ENCODE measurements around the gene TRMT6. TPM values are rescaled to one million over a fixed set of nuclear protein-coding genes. Genes with fewer than 3 reads are reported as not detected.

TRMT6 gene
- total RNA-seq, 1 experiment from 2014 or later: 16.2 TPM

DNA sequence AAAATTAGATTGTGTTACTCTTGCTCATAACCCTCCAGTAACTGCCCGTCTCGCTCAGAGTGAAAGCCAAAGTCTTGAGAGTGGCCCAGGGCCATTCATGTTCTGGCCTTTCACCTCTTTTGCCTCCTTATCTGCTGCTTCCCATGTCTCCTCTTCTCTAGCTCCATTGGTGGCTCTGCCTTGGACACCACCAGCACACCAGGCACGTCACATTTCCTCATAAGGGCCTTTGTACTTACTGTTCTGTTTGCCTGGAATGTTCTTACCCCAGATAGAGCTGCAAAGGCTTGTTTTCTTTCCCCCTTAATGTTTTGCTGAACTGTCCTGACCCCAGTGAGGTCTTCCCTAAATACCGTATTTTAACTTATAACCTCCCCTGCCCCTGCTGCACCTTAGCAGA is 29.5 kb upstream of the TRMT6 start:
- CTCF ChIA-PET: no interaction called here
- H3K9me3 ChIP-seq (ENCODE audit: insufficient read depth, low read depth): no peaks in the 10 kb centered on the region
- BruUV-seq (replicated peaks): no TSS peak
- DNase-seq: no peak
- no peak overlapping the region for H3K4me2 ChIP-seq
- no peaks in the 10 kb centered on the region for H3K79me2 ChIP-seq (ENCODE audit: low read depth)
- intact Hi-C loops (cut with micrococcal nuclease; ENCODE audit: unreplicated experiment): no loop called here
- no peak overlapping the region for H2AFZ ChIP-seq
- no peaks in the 10 kb centered on the region for H3K4me1 ChIP-seq (replicated peaks; ENCODE audit: insufficient read depth)
- POLR2A ChIA-PET (ENCODE audit: unreplicated experiment): no interaction called here
- 0 out of 2 replicates have a peak, but pooled peaks cover 3% of the 10 kb centered on the region for H3K36me3 ChIP-seq (ENCODE audit: low read depth)
- no peak overlapping the region for H3K27ac ChIP-seq
- H3F3A ChIP-seq (ENCODE audit: insufficient read depth, low read depth): no peaks in the 10 kb centered on the region; the same call in 1 of the 2 replicates
- no peaks in the 10 kb centered on the region for H3K9me2 ChIP-seq (ENCODE audit: insufficient read depth)
- TF ChIP-seq EZH2 (IDR thresholded peaks at IDR 0.05; ENCODE audit: low read depth): no peak
- TF ChIP-seq, protein P1, sequence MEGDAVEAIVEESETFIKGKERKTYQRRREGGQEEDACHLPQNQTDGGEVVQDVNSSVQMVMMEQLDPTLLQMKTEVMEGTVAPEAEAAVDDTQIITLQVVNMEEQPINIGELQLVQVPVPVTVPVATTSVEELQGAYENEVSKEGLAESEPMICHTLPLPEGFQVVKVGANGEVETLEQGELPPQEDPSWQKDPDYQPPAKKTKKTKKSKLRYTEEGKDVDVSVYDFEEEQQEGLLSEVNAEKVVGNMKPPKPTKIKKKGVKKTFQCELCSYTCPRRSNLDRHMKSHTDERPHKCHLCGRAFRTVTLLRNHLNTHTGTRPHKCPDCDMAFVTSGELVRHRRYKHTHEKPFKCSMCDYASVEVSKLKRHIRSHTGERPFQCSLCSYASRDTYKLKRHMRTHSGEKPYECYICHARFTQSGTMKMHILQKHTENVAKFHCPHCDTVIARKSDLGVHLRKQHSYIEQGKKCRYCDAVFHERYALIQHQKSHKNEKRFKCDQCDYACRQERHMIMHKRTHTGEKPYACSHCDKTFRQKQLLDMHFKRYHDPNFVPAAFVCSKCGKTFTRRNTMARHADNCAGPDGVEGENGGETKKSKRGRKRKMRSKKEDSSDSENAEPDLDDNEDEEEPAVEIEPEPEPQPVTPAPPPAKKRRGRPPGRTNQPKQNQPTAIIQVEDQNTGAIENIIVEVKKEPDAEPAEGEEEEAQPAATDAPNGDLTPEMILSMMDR (conservative IDR thresholded peaks at IDR 0.05): no peak
- H3K4me3 ChIP-seq: no peak overlapping the region
- H4K20me1 ChIP-seq (ENCODE audit: insufficient read depth): no peaks in the 10 kb centered on the region
- no peaks in the 10 kb centered on the region for H3K27me3 ChIP-seq (ENCODE audit: insufficient read depth, low read depth)

DNA sequence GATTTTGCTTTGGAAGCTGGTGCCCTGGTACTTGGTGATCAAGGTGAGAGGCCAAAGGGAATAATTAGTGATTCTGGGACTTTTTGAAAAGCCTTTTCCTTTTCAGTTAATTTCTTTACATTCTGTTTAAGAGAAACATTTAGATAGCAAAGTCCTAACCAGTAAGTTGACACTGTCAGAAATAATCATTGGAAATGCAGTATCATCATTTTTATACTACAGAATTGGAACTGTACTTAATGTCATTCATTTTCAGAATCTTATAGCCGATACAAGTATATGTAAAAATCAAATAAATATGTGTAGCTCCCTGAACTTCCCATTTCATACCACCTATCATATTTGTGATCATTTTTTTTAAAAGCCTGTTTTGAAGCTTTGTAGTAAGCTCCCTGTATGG is 27.6 kb upstream of the TRMT6 start:
- TF ChIP-seq, protein P1 (conservative IDR thresholded peaks at IDR 0.05): no peak
- TF ChIP-seq EZH2 (IDR thresholded peaks at IDR 0.05; ENCODE audit: low read depth): no peak
- Histone ChIP-seq H3K4me3 (no peak overlapping the region), H3K4me1 (replicated peaks; ENCODE audit: insufficient read depth) (0 out of 2 replicates have a peak, but pooled peaks cover under 1% of the 10 kb centered on the region), H2AFZ (no peak overlapping the region), H3K36me3 (ENCODE audit: low read depth) (0 out of 2 replicates have a peak, but pooled peaks cover 3% of the 10 kb centered on the region), H3K9me2 (ENCODE audit: insufficient read depth) (no peaks in the 10 kb centered on the region), H3K27me3 (ENCODE audit: insufficient read depth, low read depth) (no peaks in the 10 kb centered on the region), H3K4me2 (no peak overlapping the region), H3F3A (ENCODE audit: insufficient read depth, low read depth) (no peaks in the 10 kb centered on the region), H4K20me1 (ENCODE audit: insufficient read depth) (no peaks in the 10 kb centered on the region), H3K79me2 (ENCODE audit: low read depth) (no peaks in the 10 kb centered on the region), H3K9me3 (ENCODE audit: insufficient read depth, low read depth) (no peaks in the 10 kb centered on the region), H3K27ac (no peak overlapping the region)
- ChIA-PET POLR2A (ENCODE audit: unreplicated experiment) (interaction anchor here (0.7 kb wide), 1 partner anchor 27 kb away, joined by 6 read pairs; the partner anchor contains the start of genes MCM8 and TRMT6), CTCF (interaction anchor here (1.1 kb wide), 1 partner anchor 397 kb away, joined by 25 read pairs; no protein-coding TSS in a partner anchor)
- BruUV-seq (replicated peaks): no TSS peak
- intact Hi-C loops (cut with micrococcal nuclease; ENCODE audit: unreplicated experiment): no loop called here
- no peak for DNase-seq

- Histone ChIP-seq H3K4me1 (replicated peaks; ENCODE audit: insufficient read depth) (0 out of 2 replicates have a peak, but pooled peaks cover 4% of the 10 kb centered on the region), H3K27me3 (ENCODE audit: insufficient read depth, low read depth) (no peaks in the 10 kb centered on the region), H3K79me2 (ENCODE audit: low read depth) (no peaks in the 10 kb centered on the region), H3K27ac (no peak overlapping the region), H2AFZ (no peak overlapping the region), H3F3A (ENCODE audit: insufficient read depth, low read depth) (no peaks in the 10 kb centered on the region), H3K9me2 (ENCODE audit: insufficient read depth) (no peaks in the 10 kb centered on the region), H3K4me2 (no peak overlapping the region), H4K20me1 (ENCODE audit: insufficient read depth) (no peaks in the 10 kb centered on the region), H3K4me3 (no peak overlapping the region), H3K9me3 (ENCODE audit: insufficient read depth, low read depth) (no peaks in the 10 kb centered on the region), H3K36me3 (ENCODE audit: low read depth) (0 out of 2 replicates have a peak, but pooled peaks cover 3% of the 10 kb centered on the region)
- TF ChIP-seq, protein P1 (conservative IDR thresholded peaks at IDR 0.05): no peak
- no peak for TF ChIP-seq EZH2 (IDR thresholded peaks at IDR 0.05; ENCODE audit: low read depth)
- ChIA-PET POLR2A (ENCODE audit: unreplicated experiment) (interaction anchor here (0.7 kb wide), 1 partner anchor 27 kb away, joined by 6 read pairs; the partner anchor contains the start of genes MCM8 and TRMT6), CTCF (interaction anchor here (1.1 kb wide), 1 partner anchor 396 kb away, joined by 25 read pairs; no protein-coding TSS in a partner anchor)
- intact Hi-C loops (cut with micrococcal nuclease; ENCODE audit: unreplicated experiment): no loop called here
- no peak for DNase-seq
- BruUV-seq (replicated peaks): no TSS peak
Measured at GRCh38 chr20:5977223-5977622, 26.9 kb upstream of the TRMT6 start.

Data from PC-9 (cell line).